NCI-H82 (cell line): Measurements from ENCODE around the gene ADAMTS14.

Source experiments
- DNase-seq: peaks from one replicate; lab custom pipeline; 2025; lab: John Stamatoyannopoulos, UW

ADAMTS14 gene

GRCh38 chr10:70732569-70732968, 60.3 kb downstream of the ADAMTS14 start:
- no peak for DNase-seq

DNA sequence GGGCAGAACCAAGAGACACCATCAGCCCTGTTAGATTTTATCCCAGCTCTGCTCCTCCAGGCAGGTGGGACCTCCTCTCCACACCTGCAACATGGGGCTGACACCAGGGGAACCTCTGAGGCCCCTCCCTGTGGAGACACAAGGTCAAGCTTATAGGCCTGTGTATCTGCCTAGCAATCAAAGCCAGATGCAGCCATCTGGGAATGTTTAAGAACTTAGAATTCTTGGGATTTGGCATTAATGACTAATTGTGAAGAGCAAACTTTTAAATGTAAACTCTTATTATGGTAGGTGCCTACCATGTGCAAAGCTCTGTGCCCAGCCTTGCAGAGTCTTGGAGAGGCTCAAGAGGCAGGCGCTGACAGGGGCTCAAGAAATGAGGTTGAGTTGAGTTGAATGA, 60.7 kb downstream of the ADAMTS14 start:
- DNase-seq = no peak

GRCh38 chr10:70735161-70735560, 62.9 kb downstream of the ADAMTS14 start:
- no peak for DNase-seq

DNA sequence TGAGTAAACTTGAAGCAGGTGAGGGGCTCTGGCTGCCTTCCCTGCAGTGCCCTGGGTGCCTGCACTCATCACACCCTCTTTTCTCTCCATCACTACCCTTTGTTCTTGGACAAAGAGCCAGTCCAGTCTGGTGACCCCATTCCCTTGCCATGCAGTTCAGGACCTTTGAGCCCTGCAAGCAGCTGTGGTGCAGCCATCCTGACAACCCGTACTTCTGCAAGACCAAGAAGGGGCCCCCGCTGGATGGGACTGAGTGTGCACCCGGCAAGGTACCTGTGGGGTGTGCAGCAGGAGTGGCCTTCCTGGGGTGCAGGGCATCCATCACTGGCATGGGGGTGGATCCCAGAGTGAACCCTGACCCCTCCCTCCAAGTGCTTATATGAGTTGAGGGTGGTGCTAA, 64.2 kb downstream of the ADAMTS14 start:
- no peak for DNase-seq

DNA sequence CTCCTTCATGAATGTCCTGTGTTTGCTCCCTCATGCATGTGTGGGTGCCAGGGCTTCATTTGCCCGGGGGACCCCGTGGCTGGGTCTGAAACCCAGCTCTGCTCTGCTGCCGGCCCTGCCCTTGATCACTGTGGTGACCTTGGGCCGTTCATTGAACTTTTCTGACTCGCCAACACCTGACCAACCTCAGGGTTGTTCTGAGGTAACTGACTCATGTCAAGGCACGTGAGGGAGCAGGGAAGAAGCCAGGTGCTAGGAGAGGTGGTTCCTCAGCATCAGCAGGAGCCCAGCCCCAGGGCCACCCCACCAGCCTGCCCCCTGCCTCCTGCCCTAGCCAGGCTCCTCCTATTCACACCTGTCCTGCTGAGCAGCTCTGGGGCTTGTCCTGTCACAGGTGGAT, 64.9 kb downstream of the ADAMTS14 start:
- no peak for DNase-seq

DNA sequence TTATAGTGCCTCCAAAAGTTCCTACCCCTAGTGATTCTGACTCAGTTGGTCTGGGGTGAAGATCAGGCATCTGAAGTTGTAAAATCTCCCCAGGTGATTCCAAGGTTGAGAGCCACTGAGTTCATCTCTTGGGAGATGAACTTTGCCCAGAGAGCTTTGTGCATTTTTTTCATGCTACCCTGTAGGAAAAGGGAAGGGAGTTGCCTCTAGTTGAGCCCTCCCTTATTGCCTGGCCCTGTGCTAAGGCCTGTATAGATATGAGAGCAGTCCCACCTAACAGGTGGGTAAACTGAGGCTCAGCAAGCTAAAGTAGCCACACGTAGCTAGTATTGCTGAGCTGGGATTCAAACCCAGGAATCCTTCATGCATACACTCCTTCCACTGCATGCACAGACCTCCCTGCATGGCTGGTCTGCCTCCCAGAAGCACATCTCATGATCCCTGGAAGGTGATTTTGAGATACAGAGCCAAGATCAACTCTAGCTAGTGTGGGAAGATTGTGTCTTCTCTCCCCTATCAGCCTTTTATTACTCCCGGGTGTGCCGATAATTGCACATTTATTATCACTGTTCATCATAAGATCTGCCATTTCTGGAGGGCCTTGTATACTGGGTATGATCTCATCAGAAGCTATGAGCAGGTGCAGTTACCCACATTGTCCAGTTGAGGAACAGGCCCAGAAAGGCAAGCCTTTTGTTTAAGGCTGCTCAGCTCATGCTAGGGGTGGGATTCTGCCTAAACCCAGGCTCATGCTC, 65.9 kb downstream of the ADAMTS14 start:
- no peak for DNase-seq

GRCh38 chr10:70738761-70739121, 66.4 kb downstream of the ADAMTS14 start:
- no peak for DNase-seq

DNA sequence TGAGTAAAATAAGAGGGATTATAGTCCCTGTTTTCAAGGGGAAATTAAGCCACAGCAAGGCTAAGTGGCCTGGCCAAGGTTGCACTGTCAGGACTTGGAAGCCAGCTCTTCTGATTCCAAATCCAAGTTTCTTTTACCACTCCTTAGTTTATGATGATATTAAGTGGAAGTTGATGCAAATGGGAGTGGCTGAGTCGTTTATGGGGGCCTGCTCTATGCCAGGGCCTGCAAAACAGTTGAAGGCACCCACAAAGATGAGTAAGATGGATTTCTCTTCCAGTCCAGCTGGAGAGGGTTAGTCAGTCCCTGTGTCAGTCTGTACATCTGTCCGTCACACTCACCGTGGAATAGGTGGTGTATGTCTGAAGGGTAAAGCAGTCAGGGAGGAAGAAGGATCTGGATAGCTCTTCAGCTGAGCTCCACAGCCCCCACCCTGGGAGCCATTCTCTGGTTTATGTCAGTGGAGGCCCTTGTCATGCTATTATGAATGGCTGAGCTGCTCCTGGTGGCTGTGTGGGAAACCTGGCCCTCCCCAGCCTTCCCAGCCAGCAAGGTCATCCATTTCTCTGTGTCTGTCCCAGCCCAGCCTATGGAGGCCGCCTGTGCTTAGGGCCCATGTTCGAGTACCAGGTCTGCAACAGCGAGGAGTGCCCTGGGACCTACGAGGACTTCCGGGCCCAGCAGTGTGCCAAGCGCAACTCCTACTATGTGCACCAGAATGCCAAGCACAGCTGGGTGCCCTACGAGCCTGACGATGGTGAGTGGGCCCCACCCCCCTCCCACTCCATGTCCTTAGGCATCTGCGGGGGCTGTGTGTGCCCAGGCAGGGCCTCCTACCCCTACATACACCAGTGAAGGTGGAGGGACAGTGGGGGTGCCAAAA, 68.3 kb downstream of the ADAMTS14 start:
- no peak for DNase-seq

- no peak for DNase-seq
Measured at GRCh38 chr10:70742537-70743429, 70.5 kb downstream of the ADAMTS14 start.

GRCh38 chr10:70743430-70743788, 71.1 kb downstream of the ADAMTS14 start:
- DNase-seq = no peak

DNA sequence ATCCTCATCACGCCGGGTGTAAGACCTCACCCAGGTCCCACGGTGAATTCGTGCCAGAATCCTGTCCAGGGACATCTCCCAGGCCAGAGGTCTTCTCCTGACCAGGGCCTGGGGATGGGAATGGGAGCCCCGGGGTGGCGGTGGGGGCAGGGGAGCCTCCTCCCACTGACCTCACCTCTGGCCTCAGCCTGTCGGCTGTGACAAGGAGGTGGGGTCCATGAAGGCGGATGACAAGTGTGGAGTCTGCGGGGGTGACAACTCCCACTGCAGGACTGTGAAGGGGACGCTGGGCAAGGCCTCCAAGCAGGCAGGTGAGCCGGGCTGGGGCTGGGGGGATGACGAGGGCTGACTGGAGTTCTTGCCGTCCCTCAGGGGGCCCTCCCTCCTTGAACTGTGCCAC, 71.6 kb downstream of the ADAMTS14 start:
- no peak for DNase-seq

DNA sequence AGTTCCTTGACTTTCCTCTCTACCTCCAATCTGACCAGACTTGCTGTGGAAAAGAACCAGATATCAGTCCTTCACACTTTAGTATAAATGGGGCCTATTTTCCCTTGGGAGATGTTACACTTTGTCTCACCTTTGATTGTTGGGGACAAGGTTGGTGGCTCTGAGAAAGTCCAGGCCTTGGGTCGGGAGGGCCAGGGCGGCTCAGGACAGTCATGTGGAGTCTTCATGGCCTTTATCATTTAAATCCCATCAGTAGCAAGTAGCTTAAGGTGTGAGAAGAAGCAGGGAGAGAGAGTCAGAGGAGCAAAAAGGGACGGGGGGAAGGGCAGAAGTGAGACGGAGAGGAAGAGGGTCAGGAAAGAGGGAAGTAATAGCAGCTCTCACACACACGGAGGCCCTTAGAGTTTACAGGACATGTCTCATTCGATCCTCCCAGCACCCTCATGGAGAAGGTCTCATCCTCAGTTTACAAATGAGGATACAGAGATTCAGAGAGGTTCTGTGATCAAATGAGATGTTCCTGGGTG, 72.4 kb downstream of the ADAMTS14 start:
- DNase-seq = no peak

- no peak for DNase-seq
Measured at GRCh38 chr10:70745555-70745954, 73.2 kb downstream of the ADAMTS14 start.

DNA sequence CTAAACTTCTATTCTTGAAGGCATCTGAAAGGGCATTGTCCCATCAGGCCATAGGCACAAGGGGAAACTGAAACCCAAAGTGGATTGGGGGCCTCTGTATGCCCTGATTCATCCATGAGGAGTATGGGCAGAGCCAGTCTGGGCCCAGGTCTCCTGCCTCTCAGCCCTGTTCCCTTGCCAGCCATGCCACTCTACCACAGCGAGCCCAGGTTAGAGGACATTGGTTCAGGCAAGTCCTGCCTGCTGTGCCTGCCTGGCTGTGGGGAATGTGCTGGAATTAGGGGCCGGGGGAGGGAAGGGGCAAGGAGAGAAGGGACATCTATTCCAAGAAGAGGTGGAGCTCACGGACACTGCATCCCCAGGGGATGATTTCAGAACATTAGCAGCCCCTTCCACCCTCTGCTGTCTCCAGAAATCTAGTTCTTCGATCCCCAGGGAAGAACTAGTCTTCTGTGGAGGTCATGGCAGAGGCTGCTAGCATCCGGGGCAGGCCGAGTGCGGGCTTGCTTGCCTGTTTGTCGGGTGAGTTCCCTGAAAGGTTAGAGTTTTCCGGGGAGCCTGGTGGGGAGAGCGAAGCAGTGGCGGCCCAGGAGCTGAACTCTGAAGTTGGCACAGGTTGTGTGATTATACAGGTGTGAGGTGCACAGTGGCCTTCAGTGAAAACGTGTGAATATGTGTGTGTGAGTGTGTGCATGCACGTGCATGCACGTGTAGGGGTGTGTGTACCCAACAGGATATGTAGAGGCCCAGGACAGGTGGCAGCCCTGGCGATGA, 75.1 kb downstream of the ADAMTS14 start:
- DNase-seq = no peak

DNA sequence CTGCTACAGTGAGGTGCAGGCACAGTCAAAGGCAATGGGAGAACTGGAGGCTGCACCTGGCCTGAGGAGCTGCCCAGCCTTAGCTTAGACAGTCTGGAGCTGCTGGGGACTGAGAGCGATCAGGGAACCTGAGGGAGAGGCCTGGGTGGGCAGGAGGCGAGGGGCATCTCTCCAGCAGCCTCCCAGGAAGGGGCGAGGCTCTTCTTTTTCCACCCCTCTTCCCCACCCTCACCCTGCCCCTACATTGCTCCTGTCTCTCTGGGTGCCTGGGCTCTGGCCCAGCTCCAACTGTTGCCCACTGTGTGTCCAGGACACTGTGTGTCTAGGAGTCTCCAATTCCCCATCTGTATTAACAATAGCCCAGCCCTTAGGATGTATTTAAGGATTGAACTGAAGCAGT, 76.0 kb downstream of the ADAMTS14 start:
- DNase-seq = no peak

GRCh38 chr10:70748801-70749573, 76.7 kb downstream of the ADAMTS14 start:
- DNase-seq = no peak

GRCh38 chr10:70749756-70750155, 77.5 kb downstream of the ADAMTS14 start:
- DNase-seq = no peak

GRCh38 chr10:70750156-70750703, 77.9 kb downstream of the ADAMTS14 start:
- no peak for DNase-seq

DNA sequence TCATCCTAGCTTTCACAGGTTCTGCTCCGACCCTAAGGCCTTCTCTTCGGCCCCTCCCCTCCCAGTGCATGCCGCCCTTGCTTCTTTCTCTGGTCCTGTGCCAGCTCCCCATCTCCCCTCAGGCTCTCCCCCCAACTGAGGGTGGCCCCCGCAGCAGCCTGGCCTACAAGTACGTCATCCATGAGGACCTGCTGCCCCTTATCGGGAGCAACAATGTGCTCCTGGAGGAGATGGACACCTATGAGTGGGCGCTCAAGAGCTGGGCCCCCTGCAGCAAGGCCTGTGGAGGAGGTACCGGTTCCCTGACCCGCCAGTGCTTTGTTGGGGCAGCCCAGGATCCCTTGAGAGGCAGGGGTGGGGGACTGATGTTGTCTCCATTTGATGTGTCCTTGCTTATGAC, 79.0 kb downstream of the ADAMTS14 start:
- DNase-seq = no peak

- no peak for DNase-seq
Measured at GRCh38 chr10:70751991-70752390, 79.7 kb downstream of the ADAMTS14 start.
